HAP-1 (cell line): ENCODE results near the gene NRDE2.

ENCODE experiments used
- DNase-seq, 2 experiments: peaks; one replicate each; pipeline ENCODE4 v3.0.0-alpha.2; 2016 to 2020; ENCODE audit warnings: low spot score in 2 of 2
- H3K27me3 ChIP-seq: fragments of 250-450 bp; sonication (Bioruptor Pico); 2 replicates; pipeline ENCODE4 v1.5.1; 2020; ENCODE audit warnings: low read depth, mild to moderate bottlenecking, moderate library complexity
- H3K36me3 ChIP-seq: fragments of 250-450 bp; sonication (Bioruptor Pico); replicated peaks from 2 replicates; pipeline ENCODE4 v1.5.1; 2020; ENCODE audit warnings: mild to moderate bottlenecking
- H3K4me1 ChIP-seq: fragments of 250-450 bp; sonication (Bioruptor Pico); 2 replicates; pipeline ENCODE4 v1.5.1; 2020; ENCODE audit warnings: mild to moderate bottlenecking
- H3K4me3 ChIP-seq: fragments of 250-450 bp; sonication (Bioruptor Pico); 2 replicates; pipeline ENCODE4 v1.5.1; 2020; ENCODE audit warnings: mild to moderate bottlenecking, moderate library complexity
- H3K9me3 ChIP-seq: fragments of 250-450 bp; sonication (Bioruptor Pico); 2 replicates; pipeline ENCODE4 v1.5.1; 2020; ENCODE audit warnings: mild to moderate bottlenecking, moderate library complexity
- in situ Hi-C: fragments of 300-500 bp; cut with MboI; formaldehyde crosslinking; loops from 3 replicates; pipeline ENCODE4 v1.14.3; 2020; ENCODE audit warnings: low sequenced_read_pairs, inconsistent platforms, mixed read lengths

NRDE2 gene

GRCh38 chr14:90330203-90331196 lies 1.2 kb downstream of the NRDE2 start:
- Histone ChIP-seq H3K4me1 (peaks cover 9% of the 10 kb centered on the region), H3K27me3 (peaks cover 4% of the 10 kb centered on the region; the same call in 1 of the 2 replicates), H3K36me3 (no peaks in the 10 kb centered on the region), H3K4me3 (peak overlapping the region; percentile 53), H3K9me3 (no peaks in the 10 kb centered on the region)
- in situ Hi-C loops = no loop called here
- DNase-seq = no peak

- in situ Hi-C loops = no loop called here
- Histone ChIP-seq H3K4me1 (no peaks in the 10 kb centered on the region), H3K27me3 (no peaks in the 10 kb centered on the region), H3K9me3 (no peaks in the 10 kb centered on the region), H3K4me3 (no peak overlapping the region), H3K36me3 (peaks cover 3% of the 10 kb centered on the region)
- DNase-seq = no peak
Observed at GRCh38 chr14:90321891-90322290, 9.8 kb downstream of the NRDE2 start.

GRCh38 chr14:90319634-90320541 lies 11.9 kb downstream of the NRDE2 start:
- peaks cover 9% of the 10 kb centered on the region for H3K36me3 ChIP-seq
- no peaks in the 10 kb centered on the region for H3K9me3 ChIP-seq
- no peaks in the 10 kb centered on the region for H3K4me1 ChIP-seq
- no peaks in the 10 kb centered on the region for H3K27me3 ChIP-seq
- no peak overlapping the region for H3K4me3 ChIP-seq
- no peak for DNase-seq
- in situ Hi-C loops = no loop called here

GRCh38 chr14:90319173-90319572 lies 12.6 kb downstream of the NRDE2 start:
- no peak for DNase-seq
- in situ Hi-C loops = no loop called here

GRCh38 chr14:90318016-90318415 lies 13.7 kb downstream of the NRDE2 start:
- in situ Hi-C loops = no loop called here
- Histone ChIP-seq H3K9me3 (no peaks in the 10 kb centered on the region), H3K36me3 (peaks cover 16% of the 10 kb centered on the region), H3K27me3 (no peaks in the 10 kb centered on the region), H3K4me3 (no peak overlapping the region), H3K4me1 (no peaks in the 10 kb centered on the region)
- no peak for DNase-seq

More at GRCh38 chr14:90319173-90319572, 12.6 kb downstream of the NRDE2 start:
- no peaks in the 10 kb centered on the region for H3K4me1 ChIP-seq
- H3K27me3 ChIP-seq = no peaks in the 10 kb centered on the region
- H3K4me3 ChIP-seq = no peak overlapping the region
- H3K9me3 ChIP-seq = no peaks in the 10 kb centered on the region
- peaks cover 12% of the 10 kb centered on the region for H3K36me3 ChIP-seq

DNA sequence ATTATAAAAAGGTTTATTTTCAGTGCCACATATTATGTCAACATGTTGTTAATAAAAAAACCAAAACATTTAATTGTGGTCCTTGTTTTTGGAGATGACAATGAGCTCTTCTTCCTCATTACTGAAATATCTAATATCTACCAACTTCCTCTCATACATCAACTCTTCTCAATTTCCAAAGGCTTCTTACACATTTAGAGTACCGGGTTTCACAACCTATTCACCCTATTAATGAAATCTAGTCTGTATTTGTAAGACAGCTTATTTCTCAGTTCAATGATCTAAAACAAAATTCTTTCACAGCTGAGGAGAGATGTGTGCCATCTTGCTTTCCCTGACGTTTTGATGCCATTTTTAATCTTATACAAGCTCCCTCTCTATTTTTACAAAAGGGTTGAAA lies 14.5 kb downstream of the NRDE2 start:
- in situ Hi-C loops = no loop called here
- H3K27me3 ChIP-seq = no peaks in the 10 kb centered on the region
- no peaks in the 10 kb centered on the region for H3K4me1 ChIP-seq
- H3K9me3 ChIP-seq = no peaks in the 10 kb centered on the region
- DNase-seq = no peak
- H3K36me3 ChIP-seq = peaks cover 16% of the 10 kb centered on the region
- no peak overlapping the region for H3K4me3 ChIP-seq

DNA sequence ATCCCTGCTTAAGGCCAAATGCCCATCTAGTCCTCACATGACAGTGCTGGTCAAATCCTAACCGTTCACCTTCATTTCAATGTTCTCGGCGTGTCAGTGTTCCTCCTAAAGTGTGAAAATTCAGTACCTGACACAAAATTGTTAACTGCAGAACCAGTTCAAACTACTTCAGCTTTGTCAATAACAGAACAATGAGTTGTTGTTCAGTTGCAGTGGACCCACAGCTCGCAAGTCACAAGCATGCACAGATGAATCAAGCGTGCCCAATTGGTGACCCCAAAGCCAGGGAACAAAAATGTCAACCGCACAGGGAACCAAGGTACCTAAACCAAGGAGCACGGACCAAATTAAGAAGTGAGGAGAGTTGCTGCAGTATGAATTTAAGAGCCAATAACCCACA lies 23.2 kb downstream of the NRDE2 start:
- peaks cover 19% of the 10 kb centered on the region for H3K36me3 ChIP-seq
- no peaks in the 10 kb centered on the region; the same call in 1 of the 2 replicates for H3K4me1 ChIP-seq
- no peak overlapping the region for H3K4me3 ChIP-seq
- DNase-seq = no peak
- in situ Hi-C loops = no loop called here
- H3K27me3 ChIP-seq = no peaks in the 10 kb centered on the region
- no peaks in the 10 kb centered on the region for H3K9me3 ChIP-seq

GRCh38 chr14:90305176-90305601 lies 26.6 kb downstream of the NRDE2 start:
- Histone ChIP-seq H3K27me3 (no peaks in the 10 kb centered on the region), H3K9me3 (no peaks in the 10 kb centered on the region), H3K4me3 (no peak overlapping the region), H3K4me1 (peaks cover 6% of the 10 kb centered on the region), H3K36me3 (peaks cover 18% of the 10 kb centered on the region)
- DNase-seq = no peak
- in situ Hi-C loops = no loop called here

- Histone ChIP-seq H3K36me3 (peaks cover 18% of the 10 kb centered on the region), H3K9me3 (no peaks in the 10 kb centered on the region), H3K4me1 (peaks cover 6% of the 10 kb centered on the region), H3K27me3 (no peaks in the 10 kb centered on the region), H3K4me3 (no peak overlapping the region)
- in situ Hi-C loops = no loop called here
- DNase-seq = no peak
Observed at GRCh38 chr14:90304502-90304901, 27.2 kb downstream of the NRDE2 start.

GRCh38 chr14:90303473-90303872 lies 28.3 kb downstream of the NRDE2 start:
- Histone ChIP-seq H3K27me3 (no peaks in the 10 kb centered on the region), H3K36me3 (peaks cover 18% of the 10 kb centered on the region), H3K4me1 (peaks cover 6% of the 10 kb centered on the region), H3K9me3 (no peaks in the 10 kb centered on the region), H3K4me3 (no peak overlapping the region)
- no peak for DNase-seq
- in situ Hi-C loops = no loop called here

DNA sequence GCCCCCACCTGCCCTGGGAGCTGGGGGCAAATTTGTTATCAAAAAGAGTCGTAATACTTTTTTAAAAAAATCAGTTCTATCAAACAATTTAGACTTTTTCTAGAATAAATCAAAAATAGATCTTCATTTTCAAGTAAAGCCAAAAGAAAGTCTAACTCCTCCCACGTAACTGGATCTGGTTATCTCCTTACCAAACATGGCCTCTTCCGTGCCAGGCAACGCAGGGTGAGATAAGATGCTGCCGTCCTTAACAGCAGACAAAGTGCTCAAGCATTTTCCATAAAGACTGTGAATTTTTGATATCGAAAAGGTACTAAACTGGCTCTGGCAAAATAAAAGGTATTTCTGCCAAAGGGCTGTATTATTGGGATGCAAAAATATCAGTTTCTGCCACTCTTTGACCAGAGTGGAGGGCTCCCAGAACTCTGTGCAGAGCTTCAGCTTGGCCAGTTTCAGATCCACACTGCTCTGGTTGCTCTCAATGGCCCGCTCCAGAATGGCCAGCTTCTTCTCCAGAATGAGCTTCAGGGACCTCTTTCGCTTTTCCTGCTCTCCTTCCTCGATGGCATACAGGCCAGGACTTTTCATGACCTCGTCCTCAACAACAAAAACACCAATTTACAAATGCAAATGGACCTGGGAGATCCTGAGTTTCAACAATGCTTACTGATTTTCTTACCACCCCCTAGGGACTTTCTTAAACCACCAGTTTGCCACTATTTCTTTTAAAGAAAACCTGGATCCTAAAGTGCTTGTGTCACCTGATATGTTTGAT lies 29.0 kb downstream of the NRDE2 start:
- Histone ChIP-seq H3K4me3 (no peak overlapping the region), H3K9me3 (no peaks in the 10 kb centered on the region), H3K4me1 (peaks cover 6% of the 10 kb centered on the region), H3K36me3 (peaks cover 18% of the 10 kb centered on the region), H3K27me3 (no peaks in the 10 kb centered on the region)
- in situ Hi-C loops = no loop called here
- DNase-seq = peak in 1 of 2 experiments; percentile 28

DNA sequence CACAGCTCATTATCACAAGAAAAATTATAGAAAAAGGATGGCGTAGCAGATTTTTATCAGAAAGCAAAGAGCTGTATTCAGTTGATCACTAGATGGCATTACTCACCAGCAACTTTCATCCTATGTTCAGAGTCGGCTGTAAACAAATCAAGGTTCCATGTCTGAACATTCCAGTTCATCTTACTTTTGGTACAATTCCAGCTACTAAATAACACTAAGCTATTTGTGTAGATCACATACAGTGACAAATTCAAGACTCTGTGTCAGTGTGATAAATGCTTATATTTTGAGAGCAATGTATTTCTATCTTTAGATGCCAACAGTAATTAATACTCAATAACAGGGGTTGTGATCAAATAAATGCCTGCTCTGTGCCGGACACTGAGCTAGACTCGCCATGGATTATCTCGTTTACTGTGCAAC lies 30.1 kb downstream of the NRDE2 start:
- H3K27me3 ChIP-seq = no peaks in the 10 kb centered on the region
- peaks cover 6% of the 10 kb centered on the region for H3K4me1 ChIP-seq
- in situ Hi-C loops = no loop called here
- H3K36me3 ChIP-seq = peaks cover 18% of the 10 kb centered on the region
- no peak overlapping the region for H3K4me3 ChIP-seq
- no peaks in the 10 kb centered on the region for H3K9me3 ChIP-seq
- no peak for DNase-seq

- in situ Hi-C loops = no loop called here
- Histone ChIP-seq H3K27me3 (no peaks in the 10 kb centered on the region), H3K36me3 (peaks cover 18% of the 10 kb centered on the region), H3K4me1 (peaks cover 6% of the 10 kb centered on the region), H3K9me3 (no peaks in the 10 kb centered on the region), H3K4me3 (no peak overlapping the region)
- DNase-seq = no peak
Observed at GRCh38 chr14:90301122-90301521, 30.6 kb downstream of the NRDE2 start.
